ENCODE results near the gene RAMP3. TPM values are rescaled to one million over a fixed set of nuclear protein-coding genes. Genes with fewer than 3 reads are reported as not detected.

RAMP3 gene
- total RNA-seq, 1 donor from 2014 or later, result 50.1 TPM

- peak in 1 of 2 donors; percentile 40 for DNase-seq (ENCODE audit: extremely low spot score in 2 of 2)
- H3K4me3 ChIP-seq, result no peak overlapping the region
- no peak for TF ChIP-seq POLR2AphosphoS5 (IDR thresholded peaks at IDR 0.05; ENCODE audit: insufficient read depth in 1 of 2, low read depth in 1 of 2)
- TF ChIP-seq POLR2A (IDR thresholded peaks at IDR 0.05), result no peak
- no peak for TF ChIP-seq CTCF (IDR thresholded peaks at IDR 0.05)
- intact Hi-C loops (cut with DNase I), result no loop called here
- no peaks in the 10 kb centered on the region for H3K27me3 ChIP-seq
- no peaks in the 10 kb centered on the region for H3K9me3 ChIP-seq
- no peaks in the 10 kb centered on the region for H3K36me3 ChIP-seq
- no peaks in the 10 kb centered on the region for H3K4me1 ChIP-seq
- H3K27ac ChIP-seq, result no peak overlapping the region
These were observed 59.1 kb downstream of the RAMP3 start for GRCh38 chr7:45216622-45217165.

GRCh38 chr7:45217358-45217757 lies 59.8 kb downstream of the RAMP3 start:
- Histone ChIP-seq H3K9me3 (no peaks in the 10 kb centered on the region), H3K36me3 (no peaks in the 10 kb centered on the region), H3K27me3 (no peaks in the 10 kb centered on the region), H3K4me3 (no peak overlapping the region), H3K27ac (no peak overlapping the region), H3K4me1 (no peaks in the 10 kb centered on the region)
- no peak for TF ChIP-seq POLR2AphosphoS5 (IDR thresholded peaks at IDR 0.05; ENCODE audit: insufficient read depth in 1 of 2, low read depth in 1 of 2)
- TF ChIP-seq POLR2A (IDR thresholded peaks at IDR 0.05), result no peak
- no peak for TF ChIP-seq CTCF (IDR thresholded peaks at IDR 0.05)
- intact Hi-C loops (cut with DNase I), result no loop called here
- peak in 1 of 2 donors; percentile 49 for DNase-seq (ENCODE audit: extremely low spot score in 2 of 2)

GRCh38 chr7:45219130-45219529 lies 61.5 kb downstream of the RAMP3 start:
- peak; percentile 64 to 74 for DNase-seq (ENCODE audit: extremely low spot score in 2 of 2)
- Histone ChIP-seq H3K9me3 (no peaks in the 10 kb centered on the region), H3K27me3 (no peaks in the 10 kb centered on the region), H3K27ac (no peak overlapping the region), H3K36me3 (no peaks in the 10 kb centered on the region), H3K4me3 (no peak overlapping the region), H3K4me1 (no peaks in the 10 kb centered on the region)
- intact Hi-C loops (cut with DNase I), result no loop called here
- TF ChIP-seq POLR2A (IDR thresholded peaks at IDR 0.05), result no peak
- TF ChIP-seq CTCF (IDR thresholded peaks at IDR 0.05), result no peak
- TF ChIP-seq POLR2AphosphoS5 (IDR thresholded peaks at IDR 0.05; ENCODE audit: insufficient read depth in 1 of 2, low read depth in 1 of 2), result no peak

- Histone ChIP-seq H3K27me3 (no peaks in the 10 kb centered on the region), H3K4me3 (no peak overlapping the region), H3K4me1 (no peaks in the 10 kb centered on the region), H3K27ac (no peak overlapping the region), H3K9me3 (no peaks in the 10 kb centered on the region), H3K36me3 (no peaks in the 10 kb centered on the region)
- intact Hi-C loops (cut with DNase I), result no loop called here
- no peak for TF ChIP-seq POLR2A (IDR thresholded peaks at IDR 0.05)
- TF ChIP-seq CTCF (IDR thresholded peaks at IDR 0.05), result no peak
- TF ChIP-seq POLR2AphosphoS5 (IDR thresholded peaks at IDR 0.05; ENCODE audit: insufficient read depth in 1 of 2, low read depth in 1 of 2), result no peak
- peak; percentile 67 to 76 for DNase-seq (ENCODE audit: extremely low spot score in 2 of 2)
These were observed 62.3 kb downstream of the RAMP3 start for GRCh38 chr7:45219801-45220435.

Measured in vagina (tissue), 2 donors.